ENCODE data around the gene OPN1MW3.

DNA sequence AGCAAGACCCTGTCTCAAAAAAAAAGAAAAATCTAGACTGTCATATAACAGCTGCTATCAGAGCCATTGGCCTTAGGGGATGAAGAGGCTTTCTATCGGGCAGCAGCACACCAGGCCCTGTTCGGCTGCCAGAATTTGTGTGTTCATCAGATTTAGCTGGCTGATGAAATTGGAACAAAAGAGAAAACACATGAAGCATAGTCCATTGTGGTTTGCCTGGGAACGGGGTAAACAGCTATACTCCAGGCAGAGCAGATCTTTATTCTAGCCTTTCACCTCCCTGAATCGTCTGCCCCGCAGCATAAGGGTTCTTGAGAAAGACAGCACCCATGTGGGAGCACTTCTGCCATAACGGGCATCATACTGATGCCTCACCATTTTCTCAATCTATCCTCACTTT lies 49.8 kb downstream of the OPN1MW3 start:
- TF ChIP-seq, protein P1, sequence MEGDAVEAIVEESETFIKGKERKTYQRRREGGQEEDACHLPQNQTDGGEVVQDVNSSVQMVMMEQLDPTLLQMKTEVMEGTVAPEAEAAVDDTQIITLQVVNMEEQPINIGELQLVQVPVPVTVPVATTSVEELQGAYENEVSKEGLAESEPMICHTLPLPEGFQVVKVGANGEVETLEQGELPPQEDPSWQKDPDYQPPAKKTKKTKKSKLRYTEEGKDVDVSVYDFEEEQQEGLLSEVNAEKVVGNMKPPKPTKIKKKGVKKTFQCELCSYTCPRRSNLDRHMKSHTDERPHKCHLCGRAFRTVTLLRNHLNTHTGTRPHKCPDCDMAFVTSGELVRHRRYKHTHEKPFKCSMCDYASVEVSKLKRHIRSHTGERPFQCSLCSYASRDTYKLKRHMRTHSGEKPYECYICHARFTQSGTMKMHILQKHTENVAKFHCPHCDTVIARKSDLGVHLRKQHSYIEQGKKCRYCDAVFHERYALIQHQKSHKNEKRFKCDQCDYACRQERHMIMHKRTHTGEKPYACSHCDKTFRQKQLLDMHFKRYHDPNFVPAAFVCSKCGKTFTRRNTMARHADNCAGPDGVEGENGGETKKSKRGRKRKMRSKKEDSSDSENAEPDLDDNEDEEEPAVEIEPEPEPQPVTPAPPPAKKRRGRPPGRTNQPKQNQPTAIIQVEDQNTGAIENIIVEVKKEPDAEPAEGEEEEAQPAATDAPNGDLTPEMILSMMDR (IDR thresholded peaks at IDR 0.05; ENCODE audit: insufficient read depth, low read depth, low read length) = no peak
- TF ChIP-seq EZH2 (IDR thresholded peaks at IDR 0.05; ENCODE audit: insufficient read depth, low read length) = no peak
